Measurements from ENCODE around the gene CFAP54. TPM values are rescaled to one million over a fixed set of nuclear protein-coding genes. Genes with fewer than 3 reads are reported as not detected.

Gene CFAP54
- total and polyA plus RNA-seq, 7 donors: 0.03 to 0.14 (median 0.08) TPM; not detected in 3

GRCh38 chr12:96698965-96699364 is 209.6 kb downstream of the CFAP54 start:
- intact Hi-C loops (cut with DNase I): no loop called here
- TF ChIP-seq CTCF (IDR thresholded peaks at IDR 0.05): no peak
- no peaks in the 10 kb centered on the region for H3K4me1 ChIP-seq
- 91 to 92% (median 91%) methylated on average over 8 of the region's 8 CpGs for WGBS, 3 donors
- ATAC-seq (no peak), DNase-seq (no peak)
- H3K27me3 ChIP-seq (ENCODE audit: insufficient read depth in 3 of 3, low read length in 2 of 3): no peaks in the 10 kb centered on the region
- H3K4me3 ChIP-seq: no peak overlapping the region
- H3K27ac ChIP-seq: no peak overlapping the region
- H3K9me3 ChIP-seq: no peaks in the 10 kb centered on the region
- no peaks in the 10 kb centered on the region for H3K36me3 ChIP-seq (ENCODE audit: insufficient read depth in 1 of 2, low read depth in 1 of 2)

GRCh38 chr12:96701856-96702255 is 212.5 kb downstream of the CFAP54 start:
- WGBS, 3 donors: 82 to 83% (median 83%) methylated on average over 6 of the region's 6 CpGs
- H3K36me3 ChIP-seq (ENCODE audit: insufficient read depth in 1 of 2, low read depth in 1 of 2): no peaks in the 10 kb centered on the region
- no peak overlapping the region for H3K4me3 ChIP-seq
- H3K27ac ChIP-seq: no peak overlapping the region
- ATAC-seq: no peak
- no peaks in the 10 kb centered on the region for H3K9me3 ChIP-seq
- intact Hi-C loops (cut with DNase I): no loop called here
- no peaks in the 10 kb centered on the region for H3K4me1 ChIP-seq
- no peak for DNase-seq
- H3K27me3 ChIP-seq (ENCODE audit: insufficient read depth in 3 of 3, low read length in 2 of 3): no peaks in the 10 kb centered on the region
- TF ChIP-seq CTCF (IDR thresholded peaks at IDR 0.05): no peak

- DNase-seq (no peak), ATAC-seq (no peak)
- H3K27me3 ChIP-seq (ENCODE audit: insufficient read depth in 3 of 3, low read length in 2 of 3): no peaks in the 10 kb centered on the region
- 60 to 67% (median 67%) methylated on average over 2 of the region's 2 CpGs for WGBS, 3 donors
- H3K9me3 ChIP-seq: no peaks in the 10 kb centered on the region
- intact Hi-C loops (cut with DNase I): no loop called here
- no peaks in the 10 kb centered on the region for H3K36me3 ChIP-seq (ENCODE audit: insufficient read depth in 1 of 2, low read depth in 1 of 2)
- no peak for TF ChIP-seq CTCF (IDR thresholded peaks at IDR 0.05)
- H3K4me1 ChIP-seq: no peaks in the 10 kb centered on the region
- H3K27ac ChIP-seq: no peak overlapping the region
- no peak overlapping the region for H3K4me3 ChIP-seq
These were observed 220.9 kb downstream of the CFAP54 start for GRCh38 chr12:96710127-96710745.

- Histone ChIP-seq H3K36me3 (ENCODE audit: insufficient read depth in 1 of 2, low read depth in 1 of 2) (no peaks in the 10 kb centered on the region), H3K27ac (no peak overlapping the region), H3K9me3 (no peaks in the 10 kb centered on the region), H3K27me3 (ENCODE audit: insufficient read depth in 3 of 3, low read length in 2 of 3) (no peaks in the 10 kb centered on the region), H3K4me1 (no peaks in the 10 kb centered on the region), H3K4me3 (no peak overlapping the region)
- ATAC-seq (no peak), DNase-seq (no peak)
- no peak for TF ChIP-seq CTCF (IDR thresholded peaks at IDR 0.05)
- intact Hi-C loops (cut with DNase I): no loop called here
These were observed 222.0 kb downstream of the CFAP54 start for GRCh38 chr12:96711364-96711763.

- 76 to 90% (median 87%) methylated on average over 3 of the region's 3 CpGs for WGBS, 3 donors
These were observed 224.8 kb downstream of the CFAP54 start for GRCh38 chr12:96714199-96714598.

More at GRCh38 chr12:96714199-96714598, 224.8 kb downstream of the CFAP54 start:
- H3K36me3 ChIP-seq (ENCODE audit: insufficient read depth in 1 of 2, low read depth in 1 of 2): no peaks in the 10 kb centered on the region
- no peak overlapping the region for H3K27ac ChIP-seq
- H3K4me3 ChIP-seq: no peak overlapping the region
- intact Hi-C loops (cut with DNase I): no loop called here
- H3K9me3 ChIP-seq: no peaks in the 10 kb centered on the region
- ATAC-seq: no peak
- H3K27me3 ChIP-seq (ENCODE audit: insufficient read depth in 3 of 3, low read length in 2 of 3): no peaks in the 10 kb centered on the region
- no peak for DNase-seq
- TF ChIP-seq CTCF (IDR thresholded peaks at IDR 0.05): no peak
- no peaks in the 10 kb centered on the region for H3K4me1 ChIP-seq
